ENCODE data around the gene GOLGB1.

Gene GOLGB1

DNA sequence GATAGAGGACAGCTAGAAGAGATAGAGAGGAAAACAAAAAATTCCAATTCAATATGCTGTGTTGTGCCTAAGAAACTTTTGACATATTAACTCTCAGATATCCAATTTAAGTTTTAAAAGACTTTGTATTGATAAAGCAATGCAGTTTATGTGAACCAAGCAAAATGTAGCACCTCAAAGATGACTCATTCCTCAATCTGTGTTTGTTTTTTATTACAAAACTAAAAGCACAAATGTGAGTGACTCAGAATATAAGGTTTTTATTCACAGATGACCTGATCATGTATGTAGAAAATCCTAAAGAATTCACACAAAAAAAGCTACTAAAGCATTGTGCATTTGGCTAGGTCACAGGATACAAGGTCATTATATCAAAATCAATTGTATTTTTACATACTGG is 99.9 kb downstream of the GOLGB1 start:
- no peak overlapping the region for H3K18ac ChIP-seq (ENCODE audit: low read length)
- H3K4me1 ChIP-seq (ENCODE audit: control insufficient read depth, low read depth, low read length) = no peaks in the 10 kb centered on the region
- no peak overlapping the region for H2BK120ac ChIP-seq (ENCODE audit: low read depth, low read length)
- no peak overlapping the region for H2BK15ac ChIP-seq (replicated peaks; ENCODE audit: low read depth)
- H3K4me3 ChIP-seq (ENCODE audit: low read length) = no peak overlapping the region
- no peak overlapping the region for H3K4me2 ChIP-seq (ENCODE audit: low read length)
- H3K27ac ChIP-seq (ENCODE audit: low read depth, low read length) = no peak overlapping the region
- no peaks in the 10 kb centered on the region for H3K36me3 ChIP-seq (ENCODE audit: control insufficient read depth, insufficient read depth, low read length)
- H2AK5ac ChIP-seq (ENCODE audit: low read length) = no peak overlapping the region
- H3K79me1 ChIP-seq (ENCODE audit: low read length) = no peaks in the 10 kb centered on the region
- no peak overlapping the region for H2BK5ac ChIP-seq (ENCODE audit: low read length)
- no peak for DNase-seq
- H3K9ac ChIP-seq (ENCODE audit: low read length) = no peak overlapping the region
- H3K56ac ChIP-seq (ENCODE audit: low read length) = no peak overlapping the region
- no peak overlapping the region for H4K5ac ChIP-seq (ENCODE audit: low read length)
- H3K23ac ChIP-seq (ENCODE audit: low read length) = no peak overlapping the region
- no peaks in the 10 kb centered on the region for H3K79me2 ChIP-seq (ENCODE audit: control insufficient read depth, insufficient read depth, low read length)
- no peak overlapping the region for H4K8ac ChIP-seq (ENCODE audit: low read depth, low read length)
- no peak overlapping the region for H3K4ac ChIP-seq (ENCODE audit: low read depth, low read length)
- no peaks in the 10 kb centered on the region for H3K27me3 ChIP-seq (ENCODE audit: insufficient read depth, low read length, poor library complexity)

- DNase-seq = no peak
- Histone ChIP-seq H3K4ac (ENCODE audit: low read depth, low read length) (no peak overlapping the region), H3K36me3 (ENCODE audit: control insufficient read depth, insufficient read depth, low read length) (no peaks in the 10 kb centered on the region), H4K5ac (ENCODE audit: low read length) (no peak overlapping the region), H3K56ac (ENCODE audit: low read length) (no peak overlapping the region), H3K23ac (ENCODE audit: low read length) (no peak overlapping the region), H3K79me1 (ENCODE audit: low read length) (no peaks in the 10 kb centered on the region), H2BK120ac (ENCODE audit: low read depth, low read length) (no peak overlapping the region), H3K4me2 (ENCODE audit: low read length) (no peak overlapping the region), H3K27ac (ENCODE audit: low read depth, low read length) (no peak overlapping the region), H2BK5ac (ENCODE audit: low read length) (no peak overlapping the region), H3K27me3 (ENCODE audit: insufficient read depth, low read length, poor library complexity) (no peaks in the 10 kb centered on the region), H3K79me2 (ENCODE audit: control insufficient read depth, insufficient read depth, low read length) (no peaks in the 10 kb centered on the region), H3K9ac (ENCODE audit: low read length) (no peak overlapping the region), H2BK15ac (replicated peaks; ENCODE audit: low read depth) (no peak overlapping the region), H3K4me3 (ENCODE audit: low read length) (no peak overlapping the region), H3K18ac (ENCODE audit: low read length) (no peak overlapping the region), H3K4me1 (ENCODE audit: control insufficient read depth, low read depth, low read length) (no peaks in the 10 kb centered on the region), H2AK5ac (ENCODE audit: low read length) (no peak overlapping the region), H4K8ac (ENCODE audit: low read depth, low read length) (no peak overlapping the region)
- no CpG with 5 or more reads among the region's 6 CpGs for WGBS (ENCODE audit: extremely low coverage, insufficient coverage, low lambda C conversion rate)
These were observed 101.2 kb downstream of the GOLGB1 start for GRCh38 chr3:121648219-121648958.

DNA sequence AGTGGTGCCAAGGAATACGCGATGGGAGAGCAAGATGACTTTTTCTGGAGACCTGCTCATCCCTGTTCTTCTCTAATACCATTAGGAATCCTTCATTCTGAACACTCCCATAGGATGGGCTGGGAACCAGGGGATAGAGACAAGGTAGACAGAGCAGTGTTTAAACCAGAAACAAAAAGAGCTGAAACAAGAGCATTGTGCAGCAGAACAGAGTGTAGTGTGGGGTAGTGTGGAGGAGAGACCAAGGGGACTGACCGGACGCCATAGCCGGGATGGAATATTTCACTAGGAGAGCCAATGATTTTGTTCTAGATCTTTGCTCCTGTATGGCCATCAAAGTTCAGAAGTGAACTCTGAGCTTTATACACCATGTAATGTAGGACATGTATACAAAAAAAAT is 104.5 kb downstream of the GOLGB1 start:
- no peaks in the 10 kb centered on the region for H3K27me3 ChIP-seq (ENCODE audit: insufficient read depth, low read length, poor library complexity)
- no peak overlapping the region for H3K27ac ChIP-seq (ENCODE audit: low read depth, low read length)

DNA sequence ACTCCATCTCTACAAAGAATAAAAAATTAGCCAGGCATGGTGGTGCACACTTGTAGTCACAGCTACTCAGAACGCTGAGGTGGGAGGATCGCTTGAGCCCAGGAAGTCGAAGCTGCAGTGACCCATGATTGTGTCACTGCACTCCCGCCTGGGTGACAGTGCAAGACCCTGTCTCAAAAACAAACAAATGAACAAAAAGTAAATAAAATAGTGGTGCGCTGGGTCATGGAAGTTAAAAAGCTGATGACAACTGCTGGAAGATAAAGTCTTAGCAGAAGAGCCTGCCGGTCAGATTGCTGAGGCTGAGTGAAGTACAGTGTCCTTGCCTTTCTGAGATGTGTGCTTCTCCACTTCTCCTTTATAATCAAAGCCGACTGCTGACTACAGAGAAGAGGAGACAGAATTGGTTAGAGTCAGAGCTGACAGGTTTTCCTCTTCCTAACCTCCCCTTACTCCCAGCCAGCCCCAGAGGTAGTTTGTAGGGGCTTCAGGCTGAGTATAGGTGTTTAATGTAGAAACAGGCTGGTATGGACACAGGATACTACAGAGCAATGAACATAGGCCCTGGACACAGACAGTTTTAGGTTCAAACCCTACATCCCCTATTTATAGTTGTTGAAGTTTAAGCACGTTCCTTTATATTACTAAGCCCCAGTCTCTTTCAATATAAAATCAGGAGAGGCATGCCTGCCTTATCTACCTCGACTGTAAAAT is 106.8 kb downstream of the GOLGB1 start:
- H2AK5ac ChIP-seq (ENCODE audit: low read length) = no peak overlapping the region
- no peak overlapping the region for H3K4me3 ChIP-seq (ENCODE audit: low read length)
- H2BK120ac ChIP-seq (ENCODE audit: low read depth, low read length) = no peak overlapping the region
- H3K18ac ChIP-seq (ENCODE audit: low read length) = no peak overlapping the region
- no peak overlapping the region for H2BK5ac ChIP-seq (ENCODE audit: low read length)
- WGBS (ENCODE audit: extremely low coverage, insufficient coverage, low lambda C conversion rate) = no CpG with 5 or more reads among the region's 9 CpGs
- no peak overlapping the region for H3K56ac ChIP-seq (ENCODE audit: low read length)
- H3K23ac ChIP-seq (ENCODE audit: low read length) = no peak overlapping the region
- no peak overlapping the region for H4K8ac ChIP-seq (ENCODE audit: low read depth, low read length)
- H4K5ac ChIP-seq (ENCODE audit: low read length) = no peak overlapping the region
- H2BK15ac ChIP-seq (replicated peaks; ENCODE audit: low read depth) = no peak overlapping the region
- no peaks in the 10 kb centered on the region for H3K36me3 ChIP-seq (ENCODE audit: control insufficient read depth, insufficient read depth, low read length)
- no peaks in the 10 kb centered on the region for H3K4me1 ChIP-seq (ENCODE audit: control insufficient read depth, low read depth, low read length)
- H3K27ac ChIP-seq (ENCODE audit: low read depth, low read length) = no peak overlapping the region
- H3K79me1 ChIP-seq (ENCODE audit: low read length) = no peaks in the 10 kb centered on the region
- no peak overlapping the region for H3K9ac ChIP-seq (ENCODE audit: low read length)
- H3K4me2 ChIP-seq (ENCODE audit: low read length) = no peak overlapping the region
- H3K27me3 ChIP-seq (ENCODE audit: insufficient read depth, low read length, poor library complexity) = no peaks in the 10 kb centered on the region
- H3K4ac ChIP-seq (ENCODE audit: low read depth, low read length) = no peak overlapping the region
- no peaks in the 10 kb centered on the region for H3K79me2 ChIP-seq (ENCODE audit: control insufficient read depth, insufficient read depth, low read length)
- no peak for DNase-seq

More for the DNA sequence above, 104.5 kb downstream of the GOLGB1 start:
- H3K79me2 ChIP-seq (ENCODE audit: control insufficient read depth, insufficient read depth, low read length) = no peaks in the 10 kb centered on the region
- H2AK5ac ChIP-seq (ENCODE audit: low read length) = no peak overlapping the region
- no CpG with 5 or more reads among the region's 5 CpGs for WGBS (ENCODE audit: extremely low coverage, insufficient coverage, low lambda C conversion rate)
- no peaks in the 10 kb centered on the region for H3K79me1 ChIP-seq (ENCODE audit: low read length)
- H2BK5ac ChIP-seq (ENCODE audit: low read length) = no peak overlapping the region
- H3K18ac ChIP-seq (ENCODE audit: low read length) = no peak overlapping the region
- no peak overlapping the region for H3K56ac ChIP-seq (ENCODE audit: low read length)
- no peak overlapping the region for H2BK120ac ChIP-seq (ENCODE audit: low read depth, low read length)
- H3K4ac ChIP-seq (ENCODE audit: low read depth, low read length) = no peak overlapping the region
- H3K4me1 ChIP-seq (ENCODE audit: control insufficient read depth, low read depth, low read length) = no peaks in the 10 kb centered on the region
- H3K23ac ChIP-seq (ENCODE audit: low read length) = no peak overlapping the region
- no peak overlapping the region for H4K8ac ChIP-seq (ENCODE audit: low read depth, low read length)
- no peak overlapping the region for H3K4me2 ChIP-seq (ENCODE audit: low read length)
- no peak for DNase-seq
- H3K4me3 ChIP-seq (ENCODE audit: low read length) = no peak overlapping the region
- no peak overlapping the region for H3K9ac ChIP-seq (ENCODE audit: low read length)
- H3K36me3 ChIP-seq (ENCODE audit: control insufficient read depth, insufficient read depth, low read length) = no peaks in the 10 kb centered on the region
- no peak overlapping the region for H4K5ac ChIP-seq (ENCODE audit: low read length)
- H2BK15ac ChIP-seq (replicated peaks; ENCODE audit: low read depth) = no peak overlapping the region

GRCh38 chr3:121641127-121641526 is 108.4 kb downstream of the GOLGB1 start:
- H3K4ac ChIP-seq (ENCODE audit: low read depth, low read length) = no peak overlapping the region
- no peak overlapping the region for H3K4me3 ChIP-seq (ENCODE audit: low read length)
- no peak for DNase-seq
- no peak overlapping the region for H3K4me2 ChIP-seq (ENCODE audit: low read length)
- H4K8ac ChIP-seq (ENCODE audit: low read depth, low read length) = no peak overlapping the region
- no peak overlapping the region for H2AK5ac ChIP-seq (ENCODE audit: low read length)
- H3K9ac ChIP-seq (ENCODE audit: low read length) = no peak overlapping the region
- no peaks in the 10 kb centered on the region for H3K79me1 ChIP-seq (ENCODE audit: low read length)
- no peaks in the 10 kb centered on the region for H3K27me3 ChIP-seq (ENCODE audit: insufficient read depth, low read length, poor library complexity)
- no peak overlapping the region for H2BK5ac ChIP-seq (ENCODE audit: low read length)
- no peak overlapping the region for H3K18ac ChIP-seq (ENCODE audit: low read length)
- no peaks in the 10 kb centered on the region for H3K36me3 ChIP-seq (ENCODE audit: control insufficient read depth, insufficient read depth, low read length)
- no peaks in the 10 kb centered on the region for H3K79me2 ChIP-seq (ENCODE audit: control insufficient read depth, insufficient read depth, low read length)
- H4K5ac ChIP-seq (ENCODE audit: low read length) = no peak overlapping the region
- H2BK15ac ChIP-seq (replicated peaks; ENCODE audit: low read depth) = no peak overlapping the region
- H3K4me1 ChIP-seq (ENCODE audit: control insufficient read depth, low read depth, low read length) = no peaks in the 10 kb centered on the region
- H3K27ac ChIP-seq (ENCODE audit: low read depth, low read length) = no peak overlapping the region
- H3K56ac ChIP-seq (ENCODE audit: low read length) = no peak overlapping the region
- no CpG with 5 or more reads among the region's 2 CpGs for WGBS (ENCODE audit: extremely low coverage, insufficient coverage, low lambda C conversion rate)
- no peak overlapping the region for H2BK120ac ChIP-seq (ENCODE audit: low read depth, low read length)
- no peak overlapping the region for H3K23ac ChIP-seq (ENCODE audit: low read length)
